ENCODE results near the gene ZDHHC12. TPM values are rescaled to one million over a fixed set of nuclear protein-coding genes. Genes with fewer than 3 reads are reported as not detected.
A peak's percentile ranks its signal among the peaks of the same experiment; 100 is the strongest.

Gene ZDHHC12
- polyA plus RNA-seq, 4 donors = 44.6 to 99.3 (median 68.6) TPM

GRCh38 chr9:128719919-128720605 lies 3.9 kb downstream of the ZDHHC12 start:
- H3K9me3 ChIP-seq (ENCODE audit: control insufficient read depth in 2 of 2, insufficient read depth in 1 of 2, low read depth in 1 of 2, low read length in 1 of 2) = no peaks in the 10 kb centered on the region
- DNase-seq (no peak), FAIRE-seq (no peak)
- no peak overlapping the region for H3K4me3 ChIP-seq (ENCODE audit: low read depth in 1 of 3, low read length in 3 of 3)
- 79 to 88% (median 82%) methylated on average over 26 to 30 of the region's 30 CpGs for WGBS, 3 donors
- peaks cover 0 to 20% (median 2%) of the 10 kb centered on the region in 3 donors for H3K4me1 ChIP-seq (ENCODE audit: control insufficient read depth in 3 of 3, insufficient read depth in 2 of 3, low read depth in 1 of 3, low read length in 2 of 3)
- H3K36me3 ChIP-seq (ENCODE audit: control insufficient read depth in 3 of 3, insufficient read depth in 2 of 3, low read depth in 1 of 3, low read length in 3 of 3) = peaks cover 3 to 42% (median 8%) of the 10 kb centered on the region in 3 donors
- peak overlapping the region in 1 of 3 donors; percentile 83 for H3K27ac ChIP-seq (ENCODE audit: low read depth in 1 of 3, low read length in 2 of 3)
- H3K27me3 ChIP-seq (ENCODE audit: control insufficient read depth in 3 of 3, insufficient read depth in 3 of 3, low read length in 3 of 3) = peaks cover 0 to 2% (median 0%) of the 10 kb centered on the region in 3 donors

DNA sequence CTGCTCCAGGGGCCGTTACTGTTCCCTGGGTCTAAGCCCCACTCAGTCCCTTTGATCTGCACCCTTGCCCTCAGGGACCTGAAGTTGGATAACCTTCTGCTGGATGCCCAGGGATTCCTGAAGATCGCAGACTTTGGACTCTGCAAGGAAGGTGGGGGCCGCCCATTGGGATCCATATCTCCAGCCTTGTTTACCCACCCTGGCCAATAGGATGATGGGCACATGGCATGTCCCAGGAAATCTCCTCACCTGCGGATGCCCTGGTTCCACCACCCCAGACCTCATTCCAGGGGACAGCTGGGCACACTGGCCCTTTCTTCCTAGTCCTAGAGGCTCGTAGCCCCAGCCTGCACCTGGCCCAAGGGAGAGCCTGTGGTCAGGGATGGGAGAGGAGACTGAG lies 5.5 kb downstream of the ZDHHC12 start:
- no peak overlapping the region for H3K4me3 ChIP-seq (ENCODE audit: low read depth in 1 of 3, low read length in 3 of 3)
- peaks cover 3 to 56% (median 8%) of the 10 kb centered on the region in 3 donors for H3K36me3 ChIP-seq (ENCODE audit: control insufficient read depth in 3 of 3, insufficient read depth in 2 of 3, low read depth in 1 of 3, low read length in 3 of 3)
- 24 to 62% (median 45%) methylated on average over 5 of the region's 5 CpGs for WGBS, 3 donors
- no peaks in the 10 kb centered on the region for H3K9me3 ChIP-seq (ENCODE audit: control insufficient read depth in 2 of 2, insufficient read depth in 1 of 2, low read depth in 1 of 2, low read length in 1 of 2)
- H3K4me1 ChIP-seq (ENCODE audit: control insufficient read depth in 3 of 3, insufficient read depth in 2 of 3, low read depth in 1 of 3, low read length in 2 of 3) = peaks cover 0 to 13% (median 2%) of the 10 kb centered on the region in 3 donors
- H3K27me3 ChIP-seq (ENCODE audit: control insufficient read depth in 3 of 3, insufficient read depth in 3 of 3, low read length in 3 of 3) = no peaks in the 10 kb centered on the region
- DNase-seq (peak; percentile 57 to 76), FAIRE-seq (no peak)
- H3K27ac ChIP-seq (ENCODE audit: low read depth in 1 of 3, low read length in 2 of 3) = no peak overlapping the region

- H3K9me3 ChIP-seq (ENCODE audit: control insufficient read depth in 2 of 2, insufficient read depth in 1 of 2, low read depth in 1 of 2, low read length in 1 of 2) = no peaks in the 10 kb centered on the region
- FAIRE-seq = no peak
- DNase-seq = no peak
- H3K4me3 ChIP-seq (ENCODE audit: low read depth in 1 of 3, low read length in 3 of 3) = no peak overlapping the region
- 59 to 78% (median 60%) methylated on average over 8 of the region's 8 CpGs for WGBS, 3 donors
- H3K4me1 ChIP-seq (ENCODE audit: control insufficient read depth in 3 of 3, insufficient read depth in 2 of 3, low read depth in 1 of 3, low read length in 2 of 3) = peaks cover 0 to 9% (median 0%) of the 10 kb centered on the region in 3 donors
- H3K36me3 ChIP-seq (ENCODE audit: control insufficient read depth in 3 of 3, insufficient read depth in 2 of 3, low read depth in 1 of 3, low read length in 3 of 3) = peaks cover 3 to 60% (median 8%) of the 10 kb centered on the region in 3 donors
- H3K27ac ChIP-seq (ENCODE audit: low read depth in 1 of 3, low read length in 2 of 3) = no peak overlapping the region
- no peaks in the 10 kb centered on the region for H3K27me3 ChIP-seq (ENCODE audit: control insufficient read depth in 3 of 3, insufficient read depth in 3 of 3, low read length in 3 of 3)
Measured at GRCh38 chr9:128718047-128718446, 5.9 kb downstream of the ZDHHC12 start.

DNA sequence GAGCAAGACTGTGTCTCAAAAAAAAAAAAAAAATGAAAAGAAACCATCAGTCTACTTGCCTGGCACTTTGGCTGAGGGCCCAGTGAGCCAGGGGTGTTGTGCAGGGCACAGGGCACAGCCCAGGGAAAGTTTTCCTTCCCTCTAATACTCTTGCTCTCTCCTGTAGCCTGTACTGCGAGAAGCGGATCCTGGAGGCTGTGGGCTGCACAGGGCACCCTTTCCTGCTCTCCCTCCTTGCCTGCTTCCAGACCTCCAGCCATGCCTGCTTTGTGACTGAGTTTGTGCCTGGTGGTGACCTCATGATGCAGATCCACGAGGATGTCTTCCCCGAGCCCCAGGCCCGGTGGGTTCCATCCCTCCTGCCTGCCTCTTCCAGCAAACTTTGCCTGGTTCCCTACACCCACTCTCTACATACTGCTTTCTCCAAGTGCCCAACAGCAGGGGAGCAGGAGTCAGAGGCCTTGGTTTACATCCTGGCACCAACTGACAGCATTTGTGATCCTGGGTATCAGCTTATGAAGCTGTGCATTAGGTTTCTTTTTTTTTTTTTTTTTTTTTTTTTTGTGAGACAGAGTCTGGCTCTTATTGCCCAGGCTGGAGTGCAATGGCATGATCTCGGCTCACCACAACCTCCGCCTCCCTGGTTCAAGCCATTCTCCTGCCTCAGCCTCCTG lies 7.2 kb downstream of the ZDHHC12 start:
- FAIRE-seq (no peak), DNase-seq (peak in 1 of 2 donors; percentile 23)
- WGBS, 3 donors = 65 to 78% (median 72%) methylated on average over 7 of the region's 7 CpGs
- no peaks in the 10 kb centered on the region for H3K27me3 ChIP-seq (ENCODE audit: control insufficient read depth in 3 of 3, insufficient read depth in 3 of 3, low read length in 3 of 3)
- H3K4me1 ChIP-seq (ENCODE audit: control insufficient read depth in 3 of 3, insufficient read depth in 2 of 3, low read depth in 1 of 3, low read length in 2 of 3) = peaks cover 0 to 9% (median 0%) of the 10 kb centered on the region in 3 donors
- no peak overlapping the region for H3K4me3 ChIP-seq (ENCODE audit: low read depth in 1 of 3, low read length in 3 of 3)
- H3K9me3 ChIP-seq (ENCODE audit: control insufficient read depth in 2 of 2, insufficient read depth in 1 of 2, low read depth in 1 of 2, low read length in 1 of 2) = no peaks in the 10 kb centered on the region
- no peak overlapping the region for H3K27ac ChIP-seq (ENCODE audit: low read depth in 1 of 3, low read length in 2 of 3)
- H3K36me3 ChIP-seq (ENCODE audit: control insufficient read depth in 3 of 3, insufficient read depth in 2 of 3, low read depth in 1 of 3, low read length in 3 of 3) = peaks cover 3 to 63% (median 7%) of the 10 kb centered on the region in 3 donors

GRCh38 chr9:128715436-128715750 lies 8.5 kb downstream of the ZDHHC12 start:
- WGBS, 3 donors = 83 to 93% (median 91%) methylated on average over 6 of the region's 6 CpGs
- H3K4me3 ChIP-seq (ENCODE audit: low read depth in 1 of 3, low read length in 3 of 3) = no peak overlapping the region
- no peaks in the 10 kb centered on the region for H3K27me3 ChIP-seq (ENCODE audit: control insufficient read depth in 3 of 3, insufficient read depth in 3 of 3, low read length in 3 of 3)
- peaks cover 0 to 9% (median 0%) of the 10 kb centered on the region in 3 donors for H3K4me1 ChIP-seq (ENCODE audit: control insufficient read depth in 3 of 3, insufficient read depth in 2 of 3, low read depth in 1 of 3, low read length in 2 of 3)
- H3K9me3 ChIP-seq (ENCODE audit: control insufficient read depth in 2 of 2, insufficient read depth in 1 of 2, low read depth in 1 of 2, low read length in 1 of 2) = no peaks in the 10 kb centered on the region
- FAIRE-seq = no peak
- H3K27ac ChIP-seq (ENCODE audit: low read depth in 1 of 3, low read length in 2 of 3) = no peak overlapping the region
- no peak for DNase-seq
- peaks cover 0 to 50% (median 0%) of the 10 kb centered on the region in 3 donors for H3K36me3 ChIP-seq (ENCODE audit: control insufficient read depth in 3 of 3, insufficient read depth in 2 of 3, low read depth in 1 of 3, low read length in 3 of 3)

GRCh38 chr9:128714586-128715435 lies 9.1 kb downstream of the ZDHHC12 start:
- H3K27me3 ChIP-seq (ENCODE audit: control insufficient read depth in 3 of 3, insufficient read depth in 3 of 3, low read length in 3 of 3) = no peaks in the 10 kb centered on the region
- no peak for FAIRE-seq
- no peaks in the 10 kb centered on the region for H3K9me3 ChIP-seq (ENCODE audit: control insufficient read depth in 2 of 2, insufficient read depth in 1 of 2, low read depth in 1 of 2, low read length in 1 of 2)
- H3K36me3 ChIP-seq (ENCODE audit: control insufficient read depth in 3 of 3, insufficient read depth in 2 of 3, low read depth in 1 of 3, low read length in 3 of 3) = peaks cover 0 to 48% (median 0%) of the 10 kb centered on the region in 3 donors
- H3K4me3 ChIP-seq (ENCODE audit: low read depth in 1 of 3, low read length in 3 of 3) = no peak overlapping the region
- 90 to 92% (median 91%) methylated on average over 23 to 24 of the region's 24 CpGs for WGBS, 3 donors
- peaks cover 0 to 9% (median 0%) of the 10 kb centered on the region in 3 donors for H3K4me1 ChIP-seq (ENCODE audit: control insufficient read depth in 3 of 3, insufficient read depth in 2 of 3, low read depth in 1 of 3, low read length in 2 of 3)
- no peak for DNase-seq
- no peak overlapping the region for H3K27ac ChIP-seq (ENCODE audit: low read depth in 1 of 3, low read length in 2 of 3)

- H3K27ac ChIP-seq (ENCODE audit: low read depth in 1 of 3, low read length in 2 of 3) = no peak overlapping the region
- no peak for DNase-seq
- no peak overlapping the region for H3K4me3 ChIP-seq (ENCODE audit: low read depth in 1 of 3, low read length in 3 of 3)
- no peak for FAIRE-seq
- H3K9me3 ChIP-seq (ENCODE audit: control insufficient read depth in 2 of 2, insufficient read depth in 1 of 2, low read depth in 1 of 2, low read length in 1 of 2) = no peaks in the 10 kb centered on the region
- H3K36me3 ChIP-seq (ENCODE audit: control insufficient read depth in 3 of 3, insufficient read depth in 2 of 3, low read depth in 1 of 3, low read length in 3 of 3) = peaks cover 0 to 42% (median 0%) of the 10 kb centered on the region in 3 donors
- peaks cover 0 to 9% (median 0%) of the 10 kb centered on the region in 3 donors for H3K4me1 ChIP-seq (ENCODE audit: control insufficient read depth in 3 of 3, insufficient read depth in 2 of 3, low read depth in 1 of 3, low read length in 2 of 3)
- no peaks in the 10 kb centered on the region for H3K27me3 ChIP-seq (ENCODE audit: control insufficient read depth in 3 of 3, insufficient read depth in 3 of 3, low read length in 3 of 3)
- WGBS, 3 donors = 95 to 98% (median 96%) methylated on average over 17 to 19 of the region's 19 CpGs
Measured at GRCh38 chr9:128713941-128714573, 9.9 kb downstream of the ZDHHC12 start.

GRCh38 chr9:128713411-128713780 lies 10.5 kb downstream of the ZDHHC12 start:
- Histone ChIP-seq H3K36me3 (ENCODE audit: control insufficient read depth in 3 of 3, insufficient read depth in 2 of 3, low read depth in 1 of 3, low read length in 3 of 3) (peaks cover 0 to 42% (median 0%) of the 10 kb centered on the region in 3 donors), H3K27ac (ENCODE audit: low read depth in 1 of 3, low read length in 2 of 3) (no peak overlapping the region), H3K27me3 (ENCODE audit: control insufficient read depth in 3 of 3, insufficient read depth in 3 of 3, low read length in 3 of 3) (no peaks in the 10 kb centered on the region), H3K9me3 (ENCODE audit: control insufficient read depth in 2 of 2, insufficient read depth in 1 of 2, low read depth in 1 of 2, low read length in 1 of 2) (no peaks in the 10 kb centered on the region), H3K4me1 (ENCODE audit: control insufficient read depth in 3 of 3, insufficient read depth in 2 of 3, low read depth in 1 of 3, low read length in 2 of 3) (peaks cover 0 to 6% (median 0%) of the 10 kb centered on the region in 3 donors), H3K4me3 (ENCODE audit: low read depth in 1 of 3, low read length in 3 of 3) (no peak overlapping the region)
- FAIRE-seq (no peak), DNase-seq (no peak)
- 90 to 94% (median 92%) methylated on average over 11 to 13 of the region's 13 CpGs for WGBS, 3 donors

Measured in small intestine (tissue), 7 donors.